K562 (cell line): Measurements from ENCODE around the gene CDH12. TPM values are rescaled to one million over a fixed set of nuclear protein-coding genes. Genes with fewer than 3 reads are reported as not detected.

Experiments used
- ATAC-seq: fragments of 200-7000 bp; cut with Tn5 transposase; 3 replicates; pipeline ENCODE4 v1.9.1; 2020; ENCODE audit warnings: moderate library complexity
- BruUV-seq: library from RNA; stranded (reverse); fragments of 400-500 nt; replicated peaks from 2 replicates; lab custom pipeline; 2021; lab: Mats Ljungman, UMichigan
- CTCF ChIA-PET: fragments of 300-600 bp; formaldehyde crosslinking; extraction: SDS; loops from one replicate; lab custom pipeline; 2021; ENCODE audit warnings: low intra/inter-chr PET ratio; lab: Yijun Ruan, JAX
- POLR2A ChIA-PET: fragments of 300-600, 350-650 bp; sonication (Branson Sonifier 250); formaldehyde crosslinking; extraction: SDS; loops from one replicate; lab custom pipeline; 2021; ENCODE audit warnings: antibody characterized with exemption, inconsistent platforms; lab: Yijun Ruan, JAX
- DNase-seq, 4 experiments: peaks; one replicate each; pipeline versions ENCODE4 v3.0.0 to v3.0.0-alpha.2; 2011 to 2018; ENCODE audit warnings: low spot score in 3 of 4, mixed read lengths in 3 of 4; ENCODE audit errors: extremely low read depth in 1 of 4
- FAIRE-seq: peaks from 2 replicates; lab custom pipeline; 2011; peaks lifted over from hg19 to GRCh38; lab: Jason Lieb, UNC
- H2AFZ ChIP-seq: 2 replicates; pipeline ENCODE4 v1.6.0; 2011; ENCODE audit warnings: low read depth, low read length, control low read depth, inconsistent platforms
- H3K27ac ChIP-seq: fragments of 200-600 bp; 3 replicates; pipeline ENCODE4 v1.8.0; 2011; ENCODE audit warnings: low read depth, mild to moderate bottlenecking, control low read depth, inconsistent platforms, low read length, moderate library complexity, mixed read lengths; ENCODE audit errors: extremely low read depth
- H3K27me3 ChIP-seq, 2 experiments: fragments of 300-600 bp in 1 of 2; 2 replicates in 1 of 2; 3 replicates in 1 of 2; pipeline versions ENCODE4 v1.6.0 to v1.8.0; 2011; ENCODE audit warnings: inconsistent platforms in 2 of 2, low read length in 2 of 2, mild to moderate bottlenecking in 1 of 2, mixed read lengths in 1 of 2, moderate library complexity in 1 of 2; ENCODE audit not compliant: control insufficient read depth in 2 of 2, insufficient read depth in 2 of 2
- H3K36me3 ChIP-seq: fragments of 300-600 bp; 3 replicates; pipeline ENCODE4 v1.8.0; 2011; ENCODE audit warnings: mild to moderate bottlenecking, low read length, inconsistent platforms; ENCODE audit not compliant: control insufficient read depth, insufficient read depth
- H3K4me1 ChIP-seq, 2 experiments: fragments of 200-600 bp in 1 of 2; replicated peaks in 1 of 2; 2 replicates in 1 of 2; 3 replicates in 1 of 2; pipeline versions ENCODE4 v1.5.1 to v1.8.0; 2011; ENCODE audit warnings: inconsistent platforms in 2 of 2, low read length in 2 of 2, mild to moderate bottlenecking in 1 of 2, mixed read lengths in 1 of 2, moderate library complexity in 1 of 2; ENCODE audit not compliant: control insufficient read depth in 2 of 2, insufficient read depth in 2 of 2
- H3K4me2 ChIP-seq: 2 replicates; pipeline ENCODE4 v1.6.1; 2011; ENCODE audit warnings: low read length, control low read depth, inconsistent platforms, mixed read lengths; ENCODE audit not compliant: insufficient read depth
- H3K4me3 ChIP-seq: fragments of 200-600 bp; sonication (generic), shearing (Covaris generic); 2 replicates; pipeline ENCODE4 v1.5.1; 2016; ENCODE audit warnings: control low read depth, inconsistent platforms
- H3K79me2 ChIP-seq: fragments of 200-600 bp; 3 replicates; pipeline ENCODE4 v1.8.0; 2011; ENCODE audit warnings: low read length, inconsistent platforms; ENCODE audit not compliant: control insufficient read depth, insufficient read depth
- H3K9ac ChIP-seq, 2 experiments: 2 replicates each; pipeline versions ENCODE4 v1.6.0 to v1.6.1; 2011; ENCODE audit warnings: low read depth in 2 of 2, low read length in 2 of 2, control low read depth in 1 of 2, inconsistent platforms in 1 of 2, mild to moderate bottlenecking in 1 of 2, mixed read lengths in 1 of 2; ENCODE audit not compliant: insufficient read depth in 1 of 2
- H3K9me1 ChIP-seq: one replicate; pipeline ENCODE4 v1.6.0; 2011; ENCODE audit warnings: inconsistent platforms, mild to moderate bottlenecking, low read length, moderate library complexity; ENCODE audit not compliant: control insufficient read depth, insufficient read depth
- H3K9me3 ChIP-seq: replicated peaks from 2 replicates; pipeline ENCODE4 v1.5.1; 2011; ENCODE audit warnings: low read depth, low read length, inconsistent platforms; ENCODE audit not compliant: control insufficient read depth, insufficient read depth
- H4K20me1 ChIP-seq: replicated peaks from 2 replicates; pipeline ENCODE4 v1.6.1; 2011; ENCODE audit warnings: low read length, inconsistent platforms, mixed read lengths; ENCODE audit not compliant: control insufficient read depth, insufficient read depth
- GTF2F1 ChIP-seq: IDR thresholded peaks from 2 replicates; pipeline ENCODE4 v1.6.1; 2011; ENCODE audit warnings: low read depth, low read length, improper control_type of control experiment
- HDAC6 ChIP-seq: IDR thresholded peaks from 2 replicates; pipeline ENCODE4 v1.6.1; 2012; ENCODE audit warnings: low read depth, mild to moderate bottlenecking, control low read depth, inconsistent platforms, low read length, moderate library complexity
- HMG20A ChIP-seq: fragments of 450-650 bp; formaldehyde crosslinking; conservative IDR thresholded peaks from 2 replicates; pipeline ENCODE4 v1.4.0; 2020; ENCODE audit warnings: mild to moderate bottlenecking, mixed read lengths
- KDM5B ChIP-seq: fragments of 200-600 bp; sonication (generic); IDR thresholded peaks from 2 replicates; pipeline ENCODE4 v1.6.1; 2012; ENCODE audit warnings: low read depth, mild to moderate bottlenecking, moderate library complexity, low read length, control low read depth, inconsistent platforms; ENCODE audit not compliant: insufficient replicate concordance
- NFXL1 ChIP-seq: fragments of 450-650 bp; formaldehyde crosslinking; IDR thresholded peaks from 2 replicates; pipeline ENCODE4 v1.4.0; 2021; ENCODE audit warnings: mild to moderate bottlenecking
- TCFL5 ChIP-seq: fragments of 250-450 bp; sonication (Bioruptor Pico); conservative IDR thresholded peaks from 2 replicates; pipeline ENCODE4 v1.6.1; 2021; ENCODE audit warnings: mild to moderate bottlenecking, moderate library complexity, matching md5 sums
- ZBTB26 ChIP-seq: fragments of 450-650 bp; formaldehyde crosslinking; IDR thresholded peaks from 2 replicates; pipeline ENCODE4 v1.4.0; 2022; ENCODE audit warnings: missing genetic modification characterization
- ZC3H11A ChIP-seq: IDR thresholded peaks from 2 replicates; pipeline ENCODE4 v1.6.1; 2012; ENCODE audit warnings: low read depth, low read length, improper control_type of control experiment
- WGBS: fragments of 100-300 bp; shearing (Covaris generic); methylation state at CpG from one replicate; pipeline ENCODE4 v1.1.6; 2016; ENCODE audit warnings: low coverage, mixed read lengths; ENCODE audit not compliant: insufficient coverage; ENCODE audit errors: missing lambda C conversion rate; 5-methylcytosine and 5-hydroxymethylcytosine counted together
- in situ Hi-C: fragments of 300-500 bp; cut with MboI; formaldehyde crosslinking; loops from 4 replicates; pipeline ENCODE4 v1.15.0; 2018; ENCODE audit warnings: inconsistent platforms, mixed read lengths
- intact Hi-C: fragments of 100-400 bp; cut with micrococcal nuclease; formaldehyde crosslinking; loops from 2 replicates; pipeline ENCODE4 v1.14.2; 2022
- polyA plus RNA-seq, 8 experiments: library from polyadenylated mRNA; depleted of rRNA in 4 of 8; stranded (reverse) in 5 of 8; unstranded in 3 of 8; fragments of >200 nt; fragmentation: Nextera tagmentation in 2 of 8; fragmentation: Illumina TruSeq in 1 of 8; extraction: Ambion mirVana in 2 of 8; extraction: Trizol in 1 of 8; gene quantifications; 2 replicates each; pipeline versions ENCODE4 v1.2.1 to v1.2.3, GENCODE V29; 2011 to 2014; ENCODE audit warnings: inconsistent platforms in 1 of 8, missing spikeins in 1 of 8
- total RNA-seq, 7 experiments: library from RNA; depleted of rRNA in 6 of 7; stranded (reverse); fragments of >200 nt in 6 of 7; fragmentation: Illumina TruSeq in 2 of 7; extraction: Trizol in 2 of 7; gene quantifications; 2 replicates each; pipeline versions ENCODE4 v1.2.1 to v1.2.3, GENCODE V29; 2011 to 2021; ENCODE audit warnings: low replicate concordance in 1 of 7
- TF ChIP-seq, protein P1 (sequence below), 2 experiments: fragments of 150-350 bp in 1 of 2; IDR thresholded peaks; 2 replicates each; pipeline ENCODE4 v1.6.1; 2012 to 2016; ENCODE audit warnings: low read depth in 2 of 2, low read length in 2 of 2, mild to moderate bottlenecking in 1 of 2, moderate library complexity in 1 of 2
- TF ChIP-seq, protein P2 (sequence below): fragments of 250-450 bp; sonication (Bioruptor Pico); IDR thresholded peaks from 2 replicates; pipeline ENCODE4 v1.4.0; 2020

CDH12 gene
- total and polyA plus RNA-seq, 9 of the 15 experiments (the other 6 are each of a cell fraction or from before 2014, with no cell fraction given): 0.03 to 1.7 (median 0.37) TPM

DNA sequence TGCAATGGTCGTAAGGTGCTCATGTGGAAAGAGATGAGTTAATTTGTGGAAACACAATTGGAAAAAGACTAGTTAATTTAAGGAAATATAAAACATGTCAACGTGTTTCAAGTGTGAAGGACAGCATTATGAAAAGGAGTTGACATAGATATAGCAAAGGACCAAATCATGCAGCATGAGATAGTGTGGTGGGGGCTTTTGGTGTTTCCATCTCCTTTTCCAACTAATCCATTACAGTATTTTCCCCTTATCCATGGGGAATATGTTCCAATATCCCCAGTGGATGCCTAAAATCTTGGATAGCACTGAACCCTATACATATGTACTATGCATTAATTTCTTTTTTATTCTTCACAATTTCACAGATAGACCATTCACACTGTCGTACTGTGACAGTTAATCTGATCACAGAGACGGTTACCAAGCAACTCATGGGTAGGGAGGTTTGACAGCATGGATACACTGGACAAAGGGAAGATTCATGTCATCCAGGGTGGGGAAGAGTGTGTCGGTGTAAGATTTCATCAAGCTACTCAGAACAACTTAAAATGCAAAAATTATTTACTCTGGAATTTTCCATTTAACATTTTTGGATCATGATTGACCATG lies 238.6 kb downstream of the CDH12 start:
- BruUV-seq: no TSS peak
- no peak for ATAC-seq
- intact Hi-C loops (no loop called here), in situ Hi-C loops (no loop called here)
- H3K36me3 ChIP-seq: no peaks in the 10 kb centered on the region
- FAIRE-seq: no peak
- TF ChIP-seq GTF2F1: no peak
- no peak for TF ChIP-seq ZBTB26
- TF ChIP-seq, protein P1, sequence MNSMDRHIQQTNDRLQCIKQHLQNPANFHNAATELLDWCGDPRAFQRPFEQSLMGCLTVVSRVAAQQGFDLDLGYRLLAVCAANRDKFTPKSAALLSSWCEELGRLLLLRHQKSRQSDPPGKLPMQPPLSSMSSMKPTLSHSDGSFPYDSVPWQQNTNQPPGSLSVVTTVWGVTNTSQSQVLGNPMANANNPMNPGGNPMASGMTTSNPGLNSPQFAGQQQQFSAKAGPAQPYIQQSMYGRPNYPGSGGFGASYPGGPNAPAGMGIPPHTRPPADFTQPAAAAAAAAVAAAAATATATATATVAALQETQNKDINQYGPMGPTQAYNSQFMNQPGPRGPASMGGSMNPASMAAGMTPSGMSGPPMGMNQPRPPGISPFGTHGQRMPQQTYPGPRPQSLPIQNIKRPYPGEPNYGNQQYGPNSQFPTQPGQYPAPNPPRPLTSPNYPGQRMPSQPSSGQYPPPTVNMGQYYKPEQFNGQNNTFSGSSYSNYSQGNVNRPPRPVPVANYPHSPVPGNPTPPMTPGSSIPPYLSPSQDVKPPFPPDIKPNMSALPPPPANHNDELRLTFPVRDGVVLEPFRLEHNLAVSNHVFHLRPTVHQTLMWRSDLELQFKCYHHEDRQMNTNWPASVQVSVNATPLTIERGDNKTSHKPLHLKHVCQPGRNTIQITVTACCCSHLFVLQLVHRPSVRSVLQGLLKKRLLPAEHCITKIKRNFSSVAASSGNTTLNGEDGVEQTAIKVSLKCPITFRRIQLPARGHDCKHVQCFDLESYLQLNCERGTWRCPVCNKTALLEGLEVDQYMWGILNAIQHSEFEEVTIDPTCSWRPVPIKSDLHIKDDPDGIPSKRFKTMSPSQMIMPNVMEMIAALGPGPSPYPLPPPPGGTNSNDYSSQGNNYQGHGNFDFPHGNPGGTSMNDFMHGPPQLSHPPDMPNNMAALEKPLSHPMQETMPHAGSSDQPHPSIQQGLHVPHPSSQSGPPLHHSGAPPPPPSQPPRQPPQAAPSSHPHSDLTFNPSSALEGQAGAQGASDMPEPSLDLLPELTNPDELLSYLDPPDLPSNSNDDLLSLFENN (IDR thresholded peaks at IDR 0.05; ENCODE audit: low read depth in 2 of 2, low read length in 2 of 2): no peak
- no peak for TF ChIP-seq HMG20A (CRISPR knock-in tag)
- no peak for TF ChIP-seq TCFL5
- TF ChIP-seq NFXL1 (CRISPR knock-in tag): no peak
- TF ChIP-seq, protein P2, sequence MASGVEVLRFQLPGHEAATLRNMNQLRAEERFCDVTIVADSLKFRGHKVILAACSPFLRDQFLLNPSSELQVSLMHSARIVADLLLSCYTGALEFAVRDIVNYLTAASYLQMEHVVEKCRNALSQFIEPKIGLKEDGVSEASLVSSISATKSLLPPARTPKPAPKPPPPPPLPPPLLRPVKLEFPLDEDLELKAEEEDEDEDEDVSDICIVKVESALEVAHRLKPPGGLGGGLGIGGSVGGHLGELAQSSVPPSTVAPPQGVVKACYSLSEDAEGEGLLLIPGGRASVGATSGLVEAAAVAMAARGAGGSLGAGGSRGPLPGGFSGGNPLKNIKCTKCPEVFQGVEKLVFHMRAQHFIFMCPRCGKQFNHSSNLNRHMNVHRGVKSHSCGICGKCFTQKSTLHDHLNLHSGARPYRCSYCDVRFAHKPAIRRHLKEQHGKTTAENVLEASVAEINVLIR (CRISPR knock-in tag): no peak
- no peak for TF ChIP-seq KDM5B
- no peak for TF ChIP-seq ZC3H11A
- TF ChIP-seq HDAC6: no peak
- H3K27me3 ChIP-seq: no peaks in the 10 kb centered on the region
- H4K20me1 ChIP-seq: no peaks in the 10 kb centered on the region
- POLR2A ChIA-PET: no interaction called here
- no peak overlapping the region for H3K4me2 ChIP-seq
- H3K27ac ChIP-seq: no peak overlapping the region
- no peaks in the 10 kb centered on the region for H3K9me3 ChIP-seq
- H3K9me1 ChIP-seq: no peaks in the 10 kb centered on the region
- WGBS: 2% methylated on average over 5 of the region's 5 CpGs
- no peak overlapping the region for H2AFZ ChIP-seq
- no peak for DNase-seq
- H3K9ac ChIP-seq: no peak overlapping the region
- no peaks in the 10 kb centered on the region for H3K4me1 ChIP-seq
- CTCF ChIA-PET: no interaction called here
- no peak overlapping the region for H3K4me3 ChIP-seq
- no peaks in the 10 kb centered on the region for H3K79me2 ChIP-seq
